Panc1 (cell line): ENCODE measurements around the gene PIERCE2.

ENCODE experiments used
- CTCF ChIP-seq: fragments of 450-650 bp; IDR thresholded peaks from 2 replicates; pipeline ENCODE4 v1.5.1; 2017; ENCODE audit warnings: mild to moderate bottlenecking
- TCF7L2 ChIP-seq: IDR thresholded peaks from 2 replicates; pipeline ENCODE4 v1.6.1; 2011; ENCODE audit warnings: mild to moderate bottlenecking, low read depth, low read length, inconsistent platforms

- TF ChIP-seq CTCF (no peak), TCF7L2 (no peak)
Observed at GRCh38 chr15:55394694-55395093, 13.6 kb upstream of the PIERCE2 start.
